Fibroblast of lung (primary cell): ENCODE results near the gene TAS1R1.

Experiments used
- EZH2 ChIP-seq: IDR thresholded peaks from 2 replicates; pipeline ENCODE4 v1.5.1; 2012; ENCODE audit warnings: low read length, control low read depth, mild to moderate bottlenecking; ENCODE audit errors: missing control alignments
- TF ChIP-seq, protein P1 (sequence below), 2 donors: IDR thresholded peaks in 1 of 2; conservative IDR thresholded peaks in 1 of 2; 1 replicate in 1 of 2; 2 replicates in 1 of 2; pipeline ENCODE4 v1.5.1; 2011 to 2012; ENCODE audit warnings: low read length in 2 of 2, control low read depth in 1 of 2, inconsistent platforms in 1 of 2, low read depth in 1 of 2, mild to moderate bottlenecking in 1 of 2

DNA sequence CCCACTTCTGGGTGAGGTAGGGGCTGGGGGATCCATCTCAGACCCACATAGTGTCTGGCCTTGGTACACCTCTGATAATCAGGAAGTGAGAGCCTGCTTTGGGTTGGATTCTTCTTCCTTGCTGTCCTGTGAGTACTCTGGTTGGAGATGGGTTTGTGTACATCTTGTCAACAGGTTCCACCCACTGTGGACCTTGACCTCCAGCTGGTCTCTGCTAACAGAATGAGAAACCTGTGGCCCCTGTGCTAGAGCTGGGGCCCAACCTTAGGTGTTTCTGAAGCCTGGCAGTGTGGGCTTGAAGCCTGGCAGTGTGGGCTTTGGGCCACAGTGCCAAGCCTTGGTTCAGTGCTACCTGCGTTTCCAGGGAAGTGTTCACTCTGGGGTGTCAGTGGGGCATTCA, 27.3 kb downstream of the TAS1R1 start:
- TF ChIP-seq EZH2: no peak
- TF ChIP-seq, protein P1, sequence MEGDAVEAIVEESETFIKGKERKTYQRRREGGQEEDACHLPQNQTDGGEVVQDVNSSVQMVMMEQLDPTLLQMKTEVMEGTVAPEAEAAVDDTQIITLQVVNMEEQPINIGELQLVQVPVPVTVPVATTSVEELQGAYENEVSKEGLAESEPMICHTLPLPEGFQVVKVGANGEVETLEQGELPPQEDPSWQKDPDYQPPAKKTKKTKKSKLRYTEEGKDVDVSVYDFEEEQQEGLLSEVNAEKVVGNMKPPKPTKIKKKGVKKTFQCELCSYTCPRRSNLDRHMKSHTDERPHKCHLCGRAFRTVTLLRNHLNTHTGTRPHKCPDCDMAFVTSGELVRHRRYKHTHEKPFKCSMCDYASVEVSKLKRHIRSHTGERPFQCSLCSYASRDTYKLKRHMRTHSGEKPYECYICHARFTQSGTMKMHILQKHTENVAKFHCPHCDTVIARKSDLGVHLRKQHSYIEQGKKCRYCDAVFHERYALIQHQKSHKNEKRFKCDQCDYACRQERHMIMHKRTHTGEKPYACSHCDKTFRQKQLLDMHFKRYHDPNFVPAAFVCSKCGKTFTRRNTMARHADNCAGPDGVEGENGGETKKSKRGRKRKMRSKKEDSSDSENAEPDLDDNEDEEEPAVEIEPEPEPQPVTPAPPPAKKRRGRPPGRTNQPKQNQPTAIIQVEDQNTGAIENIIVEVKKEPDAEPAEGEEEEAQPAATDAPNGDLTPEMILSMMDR (conservative IDR thresholded peaks at IDR 0.05 in 1 of 2, IDR thresholded peaks at IDR 0.05 in 1 of 2; ENCODE audit: low read depth in 1 of 2, low read length in 2 of 2): no peak
